ENCODE data around the gene AGAP2.

The AGAP2 gene

DNA sequence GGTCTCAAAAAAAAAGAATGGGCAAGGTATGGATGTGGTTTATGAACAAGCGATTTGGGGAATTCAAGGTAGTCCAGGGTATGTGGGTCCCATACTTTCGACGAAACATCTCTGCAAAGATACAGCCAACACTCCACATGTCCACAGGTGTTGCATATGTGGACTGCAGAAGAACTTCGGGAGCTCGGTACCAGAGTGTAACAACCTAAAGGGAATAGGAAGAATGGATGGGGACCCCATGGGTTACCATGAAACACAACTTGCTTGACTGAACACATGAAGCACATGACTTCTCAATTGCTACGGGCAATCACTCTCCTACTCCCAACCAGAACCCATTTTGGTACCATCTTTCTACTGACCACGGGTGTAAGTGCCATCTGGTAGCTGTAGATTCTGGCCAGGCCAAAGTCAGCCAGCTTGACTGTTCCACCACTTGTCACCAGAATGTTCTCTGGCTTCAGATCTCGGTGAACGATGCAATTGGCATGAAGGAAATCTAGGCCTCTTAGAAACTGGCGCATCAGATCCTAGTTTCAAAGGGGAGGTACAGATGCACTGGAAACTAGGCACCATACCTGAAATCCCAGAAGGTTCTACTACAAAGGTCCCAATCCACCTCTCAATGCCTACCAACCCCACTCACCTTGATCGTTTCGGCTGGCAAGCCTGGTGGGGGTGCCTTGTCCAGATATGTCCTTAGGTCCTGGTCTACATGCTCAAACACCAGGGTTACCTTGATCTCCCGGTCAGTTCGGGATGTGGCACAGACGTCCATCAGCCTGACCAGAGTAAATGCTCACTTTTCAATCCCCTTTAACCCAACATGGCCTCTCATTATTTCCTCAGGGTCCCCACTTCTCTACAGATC, 12.3 kb upstream of the AGAP2 start:
- Histone ChIP-seq H3K9ac (ENCODE audit: low read depth, low read length) (peak overlapping the region; percentile 99), H3K9me3 (ENCODE audit: insufficient read depth, low read depth, low read length) (no peaks in the 10 kb centered on the region), H3K4me3 (ENCODE audit: low read length) (peak overlapping the region; percentile 99), H3K36me3 (ENCODE audit: insufficient read depth, low read depth, low read length) (peaks cover 49% of the 10 kb centered on the region), H3K4me1 (ENCODE audit: insufficient read depth, low read length) (peaks cover 17% of the 10 kb centered on the region), H3K27ac (ENCODE audit: low read length) (no peak overlapping the region), H3K27me3 (ENCODE audit: insufficient read depth, low read length) (peaks cover 24% of the 10 kb centered on the region)

DNA sequence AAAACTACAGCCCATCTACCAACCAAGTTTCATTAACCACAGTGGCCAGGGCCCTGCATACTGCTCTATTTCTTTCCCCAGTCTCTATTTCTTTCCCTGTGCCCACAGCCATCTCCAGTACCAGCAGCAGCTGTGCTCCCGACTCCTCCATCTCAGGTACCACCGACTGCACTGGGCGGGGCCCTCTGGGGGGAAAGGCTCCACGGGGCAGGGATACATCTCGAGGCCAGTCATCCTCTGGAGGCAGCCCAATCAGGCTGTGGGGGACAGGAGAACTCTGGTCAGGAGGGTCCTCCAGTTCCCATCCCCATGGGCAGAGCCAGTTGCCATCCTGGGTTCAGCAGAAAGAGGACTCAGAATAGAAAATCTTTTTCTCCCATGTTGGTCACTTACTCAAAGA, 10.5 kb upstream of the AGAP2 start:
- H3K4me1 ChIP-seq (ENCODE audit: insufficient read depth, low read length), result peaks cover 15% of the 10 kb centered on the region
- H3K36me3 ChIP-seq (ENCODE audit: insufficient read depth, low read depth, low read length), result peaks cover 49% of the 10 kb centered on the region
- no peak overlapping the region for H3K27ac ChIP-seq (ENCODE audit: low read length)
- H3K9ac ChIP-seq (ENCODE audit: low read depth, low read length), result no peak overlapping the region
- H3K9me3 ChIP-seq (ENCODE audit: insufficient read depth, low read depth, low read length), result no peaks in the 10 kb centered on the region
- H3K4me3 ChIP-seq (ENCODE audit: low read length), result no peak overlapping the region
- peaks cover 13% of the 10 kb centered on the region for H3K27me3 ChIP-seq (ENCODE audit: insufficient read depth, low read length)

DNA sequence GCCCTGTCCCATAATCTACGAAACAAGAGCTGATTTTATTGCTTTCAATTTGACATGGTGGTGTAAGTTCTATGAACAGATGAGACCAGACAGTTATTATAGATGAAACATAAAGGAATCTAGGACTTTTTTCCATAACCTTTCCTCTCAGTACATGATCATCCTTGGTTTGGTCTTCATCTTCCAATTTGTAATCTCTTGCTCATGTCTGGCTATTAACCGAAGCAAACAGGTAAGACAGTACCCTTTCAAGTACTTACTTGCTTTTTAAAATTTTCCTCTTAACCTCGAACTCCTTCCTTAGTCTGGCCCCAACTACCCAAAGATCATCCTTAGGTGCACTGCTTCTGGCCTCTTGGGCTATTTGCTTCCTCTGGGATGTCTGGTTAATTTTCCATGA, 7.5 kb upstream of the AGAP2 start:
- H3K27ac ChIP-seq (ENCODE audit: low read length), result no peak overlapping the region
- peaks cover 49% of the 10 kb centered on the region for H3K36me3 ChIP-seq (ENCODE audit: insufficient read depth, low read depth, low read length)
- H3K27me3 ChIP-seq (ENCODE audit: insufficient read depth, low read length), result peaks cover 31% of the 10 kb centered on the region
- no peaks in the 10 kb centered on the region for H3K9me3 ChIP-seq (ENCODE audit: insufficient read depth, low read depth, low read length)
- H3K4me1 ChIP-seq (ENCODE audit: insufficient read depth, low read length), result peaks cover 2% of the 10 kb centered on the region; the same call in 1 of the 2 replicates
- H3K9ac ChIP-seq (ENCODE audit: low read depth, low read length), result no peak overlapping the region
- peak overlapping the region; percentile 88; the same call in 1 of the 2 replicates for H3K4me3 ChIP-seq (ENCODE audit: low read length)

- Histone ChIP-seq H3K27ac (ENCODE audit: low read length) (peak overlapping the region; percentile 91), H3K4me3 (ENCODE audit: low read length) (peak overlapping the region; percentile 88), H3K9me3 (ENCODE audit: insufficient read depth, low read depth, low read length) (no peaks in the 10 kb centered on the region), H3K4me1 (ENCODE audit: insufficient read depth, low read length) (no peaks in the 10 kb centered on the region), H3K9ac (ENCODE audit: low read depth, low read length) (peak overlapping the region; percentile 92), H3K36me3 (ENCODE audit: insufficient read depth, low read depth, low read length) (peaks cover 44% of the 10 kb centered on the region), H3K27me3 (ENCODE audit: insufficient read depth, low read length) (peaks cover 37% of the 10 kb centered on the region)
These were observed 6.9 kb upstream of the AGAP2 start for GRCh38 chr12:57745485-57745881.

- peak within 1 kb of the TSS; percentile 91 for H3K27ac ChIP-seq (ENCODE audit: low read length)
- peaks cover 39% of the 10 kb centered on the region for H3K36me3 ChIP-seq (ENCODE audit: insufficient read depth, low read depth, low read length)
- peak within 1 kb of the TSS; percentile 92 for H3K9ac ChIP-seq (ENCODE audit: low read depth, low read length)
- peaks cover 42% of the 10 kb centered on the region for H3K27me3 ChIP-seq (ENCODE audit: insufficient read depth, low read length)
- no peaks in the 10 kb centered on the region for H3K9me3 ChIP-seq (ENCODE audit: insufficient read depth, low read depth, low read length)
- H3K4me3 ChIP-seq (ENCODE audit: low read length), result peak within 1 kb of the TSS; percentile 88
- no peaks in the 10 kb centered on the region for H3K4me1 ChIP-seq (ENCODE audit: insufficient read depth, low read length)
These were observed 6.4 kb upstream of the AGAP2 start, which contains the start of gene TSPAN31 for GRCh38 chr12:57744777-57745484. TSPAN31 (plus strand) TSS chr12:57745039; CDS start chr12:57745155, 116 bp downstream.

DNA sequence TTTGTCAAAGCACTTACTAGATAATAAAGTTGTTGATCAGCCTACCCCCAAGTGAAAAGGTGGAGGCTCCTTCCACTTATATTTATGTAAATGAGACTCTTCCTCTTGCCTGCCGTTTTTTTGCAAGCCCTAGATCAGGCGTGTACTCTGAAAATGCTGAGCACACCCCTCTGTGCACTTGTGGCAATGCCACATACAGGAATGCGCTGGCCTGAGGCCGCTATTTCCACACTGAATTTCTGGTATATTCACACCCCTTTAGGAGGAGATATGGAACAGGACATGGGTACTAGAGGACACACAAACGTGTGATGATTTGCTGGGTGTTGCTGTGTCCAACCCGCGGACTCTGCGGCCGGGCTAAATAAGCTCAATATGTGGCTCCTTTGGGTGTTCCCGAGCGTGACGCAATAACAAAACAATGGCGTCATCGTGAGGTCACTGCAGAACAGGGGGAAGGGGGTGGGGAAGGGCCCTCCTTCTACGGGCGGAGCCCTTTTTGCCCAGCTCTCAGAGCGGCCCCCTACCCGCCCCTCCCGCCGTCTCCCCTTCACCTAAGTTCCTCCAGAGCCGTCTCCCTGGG, 5.7 kb upstream of the AGAP2 start:
- no peaks in the 10 kb centered on the region for H3K9me3 ChIP-seq (ENCODE audit: insufficient read depth, low read depth, low read length)
- peak overlapping the region; percentile 92; the same call in 1 of the 2 replicates for H3K9ac ChIP-seq (ENCODE audit: low read depth, low read length)
- H3K27ac ChIP-seq (ENCODE audit: low read length), result peak overlapping the region; percentile 91
- H3K4me3 ChIP-seq (ENCODE audit: low read length), result peak overlapping the region; percentile 88
- H3K4me1 ChIP-seq (ENCODE audit: insufficient read depth, low read length), result no peaks in the 10 kb centered on the region; the same call in 1 of the 2 replicates
- H3K36me3 ChIP-seq (ENCODE audit: insufficient read depth, low read depth, low read length), result peaks cover 32% of the 10 kb centered on the region
- peaks cover 49% of the 10 kb centered on the region for H3K27me3 ChIP-seq (ENCODE audit: insufficient read depth, low read length)

DNA sequence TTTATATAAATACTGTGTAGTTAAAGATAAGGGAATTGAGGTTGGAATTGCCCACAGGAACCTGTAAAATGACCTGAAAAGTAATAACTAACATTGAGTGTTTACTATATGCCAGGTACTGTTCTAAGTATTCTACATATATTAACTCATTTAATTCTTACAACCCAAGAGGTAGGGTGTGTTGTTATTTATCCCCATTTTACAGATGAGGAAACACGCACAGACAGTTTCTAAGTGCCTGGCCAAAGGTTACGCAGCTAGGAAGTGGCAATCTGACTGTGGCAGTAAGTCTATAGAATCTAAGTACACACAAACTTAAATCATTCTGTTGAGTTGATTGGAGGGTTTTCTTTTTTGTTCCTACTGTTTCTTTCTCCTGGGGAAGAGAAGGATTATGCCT, 5.2 kb upstream of the AGAP2 start:
- Histone ChIP-seq H3K9me3 (ENCODE audit: insufficient read depth, low read depth, low read length) (no peaks in the 10 kb centered on the region), H3K27ac (ENCODE audit: low read length) (no peak overlapping the region), H3K27me3 (ENCODE audit: insufficient read depth, low read length) (peaks cover 54% of the 10 kb centered on the region), H3K4me3 (ENCODE audit: low read length) (no peak overlapping the region), H3K9ac (ENCODE audit: low read depth, low read length) (no peak overlapping the region), H3K36me3 (ENCODE audit: insufficient read depth, low read depth, low read length) (peaks cover 27% of the 10 kb centered on the region), H3K4me1 (ENCODE audit: insufficient read depth, low read length) (no peaks in the 10 kb centered on the region; the same call in 1 of the 2 replicates)

DNA sequence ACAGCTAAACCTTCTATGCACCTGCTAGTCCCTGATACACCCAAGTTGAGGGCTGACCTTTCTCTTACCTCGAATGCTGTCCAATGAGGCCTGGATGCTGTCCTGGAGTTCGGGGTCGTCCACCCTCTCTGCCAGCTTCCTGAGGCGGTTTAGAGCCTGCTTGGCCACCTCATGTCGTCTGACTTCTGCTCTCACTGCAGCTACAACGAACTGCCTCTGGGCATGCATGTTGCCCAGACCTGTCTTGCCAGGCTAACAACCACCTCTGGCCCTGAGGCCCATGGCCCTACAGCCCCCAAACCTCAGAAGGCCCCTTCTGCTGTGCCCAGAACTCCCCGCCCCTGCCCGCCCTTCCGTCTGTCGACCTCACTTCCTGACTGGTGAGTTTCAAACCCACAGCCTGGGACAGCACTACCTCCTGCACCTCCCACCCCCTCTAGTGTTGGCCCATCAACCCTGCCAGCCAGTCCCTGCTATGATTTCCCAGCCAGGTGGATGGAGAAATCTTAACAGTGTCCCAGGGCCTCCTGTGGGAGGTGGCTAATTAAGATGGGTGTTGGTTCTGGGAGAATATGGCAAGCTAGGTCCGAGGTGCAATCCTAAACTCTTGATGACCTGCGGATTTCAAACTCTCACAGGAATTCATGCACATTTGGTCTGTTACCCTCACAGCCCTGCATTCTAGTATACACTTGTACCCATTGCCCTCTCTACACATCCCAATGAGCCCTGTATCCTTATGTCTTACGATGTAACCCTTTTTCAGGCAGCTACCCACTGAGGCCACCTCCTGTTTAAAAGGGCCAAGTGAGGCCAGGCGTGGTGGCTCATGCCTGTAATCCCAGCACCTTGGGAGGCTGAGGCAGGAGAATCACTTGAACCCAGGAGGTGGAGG, 3.5 kb upstream of the AGAP2 start:
- Histone ChIP-seq H3K4me3 (ENCODE audit: low read length) (no peak overlapping the region), H3K9ac (ENCODE audit: low read depth, low read length) (no peak overlapping the region), H3K9me3 (ENCODE audit: insufficient read depth, low read depth, low read length) (no peaks in the 10 kb centered on the region), H3K27me3 (ENCODE audit: insufficient read depth, low read length) (peaks cover 71% of the 10 kb centered on the region), H3K27ac (ENCODE audit: low read length) (no peak overlapping the region), H3K36me3 (ENCODE audit: insufficient read depth, low read depth, low read length) (peaks cover 11% of the 10 kb centered on the region), H3K4me1 (ENCODE audit: insufficient read depth, low read length) (no peaks in the 10 kb centered on the region; the same call in 1 of the 2 replicates)

DNA sequence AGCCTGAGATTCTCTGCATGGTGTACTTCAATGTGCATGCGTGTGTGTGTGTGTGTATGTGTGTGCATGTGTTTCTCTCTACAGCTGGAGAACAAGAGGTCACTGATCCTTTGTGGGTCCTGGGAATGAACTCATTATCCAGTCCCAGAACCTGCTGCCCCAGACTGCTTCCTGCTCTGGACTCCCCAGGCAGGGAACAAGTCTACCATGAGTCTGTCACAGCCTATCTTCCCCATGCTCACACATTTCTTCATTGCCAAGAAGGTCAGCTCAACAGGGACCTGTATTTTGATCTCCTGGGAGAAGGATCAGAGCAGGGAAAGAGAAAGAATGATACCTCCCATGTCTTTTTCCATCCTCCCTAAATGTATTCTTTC, 2.9 kb upstream of the AGAP2 start:
- H3K27ac ChIP-seq (ENCODE audit: low read length), result no peak overlapping the region
- no peak overlapping the region for H3K4me3 ChIP-seq (ENCODE audit: low read length)
- H3K9me3 ChIP-seq (ENCODE audit: insufficient read depth, low read depth, low read length), result no peaks in the 10 kb centered on the region
- H3K36me3 ChIP-seq (ENCODE audit: insufficient read depth, low read depth, low read length), result peaks cover 4% of the 10 kb centered on the region
- peaks cover 3% of the 10 kb centered on the region; the same call in 1 of the 2 replicates for H3K4me1 ChIP-seq (ENCODE audit: insufficient read depth, low read length)
- no peak overlapping the region for H3K9ac ChIP-seq (ENCODE audit: low read depth, low read length)
- peaks cover 78% of the 10 kb centered on the region for H3K27me3 ChIP-seq (ENCODE audit: insufficient read depth, low read length)

DNA sequence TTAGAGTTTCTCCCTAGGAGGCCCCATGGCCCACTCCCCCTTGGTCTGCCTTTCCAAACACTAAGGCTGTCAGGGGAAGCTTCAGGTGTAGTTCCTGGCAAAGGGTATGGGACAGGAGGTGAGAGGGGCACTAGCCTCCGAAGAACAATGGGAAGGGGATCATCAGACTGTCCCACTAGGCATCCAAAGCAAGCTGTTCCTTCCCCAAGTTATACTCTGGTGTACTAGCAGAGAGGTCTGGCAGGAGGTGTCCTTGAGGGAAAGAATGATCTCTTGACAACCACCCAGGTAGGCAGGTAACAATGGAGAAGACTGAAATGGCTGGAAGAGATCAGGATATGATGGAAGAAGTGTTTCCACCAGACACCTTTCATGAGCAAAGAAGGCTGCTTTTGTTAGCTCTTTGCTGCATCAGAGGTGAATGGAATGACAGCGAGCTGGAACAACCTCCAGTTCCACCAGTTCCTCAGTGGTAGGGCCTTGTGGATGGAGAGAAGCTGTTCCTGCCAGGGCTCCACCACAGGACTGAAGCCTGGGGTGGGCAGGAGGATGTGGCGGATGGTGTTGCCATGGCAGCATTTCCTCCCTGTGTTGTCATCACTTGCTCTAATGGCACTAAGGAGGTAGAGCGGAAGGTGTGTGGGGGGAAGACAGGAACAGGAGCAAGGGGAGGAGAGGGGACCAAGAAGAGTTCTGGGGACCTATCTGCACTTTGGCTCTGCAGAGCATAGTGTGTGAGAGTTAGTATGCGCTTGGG, 2.3 kb upstream of the AGAP2 start:
- H3K27me3 ChIP-seq (ENCODE audit: insufficient read depth, low read length), result peaks cover 83% of the 10 kb centered on the region
- H3K4me1 ChIP-seq (ENCODE audit: insufficient read depth, low read length), result peaks cover 3% of the 10 kb centered on the region; the same call in 1 of the 2 replicates
- H3K9me3 ChIP-seq (ENCODE audit: insufficient read depth, low read depth, low read length), result no peaks in the 10 kb centered on the region
- no peak overlapping the region for H3K9ac ChIP-seq (ENCODE audit: low read depth, low read length)
- no peak overlapping the region for H3K27ac ChIP-seq (ENCODE audit: low read length)
- no peaks in the 10 kb centered on the region for H3K36me3 ChIP-seq (ENCODE audit: insufficient read depth, low read depth, low read length)
- no peak overlapping the region for H3K4me3 ChIP-seq (ENCODE audit: low read length)
